Gastrocnemius medialis (tissue), 4 donors: Measurements from ENCODE around the gene GCK.

Experiments used
- CTCF ChIP-seq, 5 experiments: fragments of 450-650 bp in 3 of 5; fragments of 200-600 bp in 2 of 5; sonication (generic) in 2 of 5; IDR thresholded peaks in 4 of 5; conservative IDR thresholded peaks in 1 of 5; 1 replicate in 4 of 5; 2 replicates in 1 of 5; pipeline ENCODE4 v1.5.1; 2016 to 2019; ENCODE audit warnings: antibody characterized with exemption in 5 of 5, mild to moderate bottlenecking in 3 of 5, moderate library complexity in 3 of 5
- POLR2A ChIP-seq, 2 donors: fragments of 450-650 bp; IDR thresholded peaks; one replicate each; pipeline ENCODE4 v1.6.1; 2017; ENCODE audit warnings: antibody characterized with exemption in 2 of 2, mild to moderate bottlenecking in 2 of 2, moderate library complexity in 2 of 2

GRCh38 chr7:44114586-44115310 is 74.5 kb downstream of the GCK start:
- no peak for TF ChIP-seq CTCF (IDR thresholded peaks at IDR 0.05 in 4 of 5, conservative IDR thresholded peaks at IDR 0.05 in 1 of 5)
- no peak for TF ChIP-seq POLR2A (IDR thresholded peaks at IDR 0.05)
